ENCODE measurements around the gene RBCK1. TPM values are rescaled to one million over a fixed set of nuclear protein-coding genes. Genes with fewer than 3 reads are reported as not detected.
A peak's percentile ranks its signal among the peaks of the same experiment; 100 is the strongest.

RBCK1 gene
- total and polyA plus RNA-seq, 7 donors = 34.1 to 52.5 (median 43.1) TPM

- Histone ChIP-seq H3K27ac (peak overlapping the region; percentile 73), H3K9me3 (no peaks in the 10 kb centered on the region), H3K36me3 (ENCODE audit: insufficient read depth in 1 of 2, low read depth in 1 of 2) (peaks cover 3 to 59% of the 10 kb centered on the region in 2 donors), H3K27me3 (ENCODE audit: insufficient read depth in 3 of 3, low read length in 2 of 3) (no peaks in the 10 kb centered on the region), H3K4me1 (peaks cover 26% of the 10 kb centered on the region), H3K4me3 (no peak overlapping the region)
- ATAC-seq (peak; percentile 53 to 87 (median 76)), DNase-seq (peak; percentile 54 to 79)
- WGBS, 3 donors = 44 to 78% (median 51%) methylated on average over 13 of the region's 13 CpGs
- TF ChIP-seq, protein P1, sequence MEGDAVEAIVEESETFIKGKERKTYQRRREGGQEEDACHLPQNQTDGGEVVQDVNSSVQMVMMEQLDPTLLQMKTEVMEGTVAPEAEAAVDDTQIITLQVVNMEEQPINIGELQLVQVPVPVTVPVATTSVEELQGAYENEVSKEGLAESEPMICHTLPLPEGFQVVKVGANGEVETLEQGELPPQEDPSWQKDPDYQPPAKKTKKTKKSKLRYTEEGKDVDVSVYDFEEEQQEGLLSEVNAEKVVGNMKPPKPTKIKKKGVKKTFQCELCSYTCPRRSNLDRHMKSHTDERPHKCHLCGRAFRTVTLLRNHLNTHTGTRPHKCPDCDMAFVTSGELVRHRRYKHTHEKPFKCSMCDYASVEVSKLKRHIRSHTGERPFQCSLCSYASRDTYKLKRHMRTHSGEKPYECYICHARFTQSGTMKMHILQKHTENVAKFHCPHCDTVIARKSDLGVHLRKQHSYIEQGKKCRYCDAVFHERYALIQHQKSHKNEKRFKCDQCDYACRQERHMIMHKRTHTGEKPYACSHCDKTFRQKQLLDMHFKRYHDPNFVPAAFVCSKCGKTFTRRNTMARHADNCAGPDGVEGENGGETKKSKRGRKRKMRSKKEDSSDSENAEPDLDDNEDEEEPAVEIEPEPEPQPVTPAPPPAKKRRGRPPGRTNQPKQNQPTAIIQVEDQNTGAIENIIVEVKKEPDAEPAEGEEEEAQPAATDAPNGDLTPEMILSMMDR (IDR thresholded peaks at IDR 0.05) = no peak
- intact Hi-C loops (cut with DNase I) = no loop called here
These were observed 7.8 kb downstream of the RBCK1 start for GRCh38 chr20:415820-416322.

- WGBS, 3 donors = 61 to 71% (median 67%) methylated on average over 13 of the region's 13 CpGs
- intact Hi-C loops (cut with DNase I) = no loop called here
These were observed 9.1 kb downstream of the RBCK1 start for GRCh38 chr20:416950-417800.

DNA sequence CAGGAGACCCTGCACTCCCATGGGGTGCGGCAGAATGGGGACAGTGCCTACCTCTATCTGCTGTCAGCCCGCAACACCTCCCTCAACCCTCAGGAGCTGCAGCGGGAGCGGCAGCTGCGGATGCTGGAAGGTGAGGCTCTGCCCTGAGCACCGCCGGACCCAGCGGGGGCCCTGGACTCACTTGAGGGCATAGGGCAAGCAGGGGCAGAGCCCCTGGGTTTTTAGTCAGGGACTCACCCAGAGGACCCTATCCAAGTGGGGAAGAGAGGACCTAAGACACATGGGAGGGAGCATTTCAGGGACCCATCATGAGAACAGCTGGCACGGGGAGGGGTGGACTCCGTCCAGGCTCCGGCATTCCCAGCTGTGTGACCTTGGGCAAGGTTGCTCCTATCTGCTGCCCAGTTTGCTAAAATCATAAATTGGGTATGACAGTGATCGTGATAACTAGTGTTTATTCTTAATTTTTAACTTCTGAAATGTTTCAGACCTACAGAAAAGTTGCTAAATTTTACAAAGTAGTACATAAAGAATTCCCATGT lies 9.8 kb downstream of the RBCK1 start:
- no peak overlapping the region for H3K4me3 ChIP-seq
- intact Hi-C loops (cut with DNase I) = no loop called here
- H3K27me3 ChIP-seq (ENCODE audit: insufficient read depth in 3 of 3, low read length in 2 of 3) = no peaks in the 10 kb centered on the region
- peaks cover 3 to 59% of the 10 kb centered on the region in 2 donors for H3K36me3 ChIP-seq (ENCODE audit: insufficient read depth in 1 of 2, low read depth in 1 of 2)
- WGBS, 3 donors = 45 to 51% (median 47%) methylated on average over 11 to 12 of the region's 12 CpGs
- H3K27ac ChIP-seq = no peak overlapping the region
- peak; percentile 48 to 66 (median 51) for ATAC-seq
- no peaks in the 10 kb centered on the region for H3K9me3 ChIP-seq
- TF ChIP-seq, protein P1 (IDR thresholded peaks at IDR 0.05) = no peak
- no peak for DNase-seq
- H3K4me1 ChIP-seq = peaks cover 26% of the 10 kb centered on the region

More at GRCh38 chr20:416950-417800, 9.1 kb downstream of the RBCK1 start:
- Histone ChIP-seq H3K4me3 (no peak overlapping the region), H3K4me1 (peaks cover 26% of the 10 kb centered on the region), H3K9me3 (no peaks in the 10 kb centered on the region), H3K27me3 (ENCODE audit: insufficient read depth in 3 of 3, low read length in 2 of 3) (no peaks in the 10 kb centered on the region), H3K36me3 (ENCODE audit: insufficient read depth in 1 of 2, low read depth in 1 of 2) (peaks cover 3 to 59% of the 10 kb centered on the region in 2 donors), H3K27ac (no peak overlapping the region)
- DNase-seq = no peak
- no peak for ATAC-seq
- TF ChIP-seq, protein P1 (IDR thresholded peaks at IDR 0.05) = no peak

DNA sequence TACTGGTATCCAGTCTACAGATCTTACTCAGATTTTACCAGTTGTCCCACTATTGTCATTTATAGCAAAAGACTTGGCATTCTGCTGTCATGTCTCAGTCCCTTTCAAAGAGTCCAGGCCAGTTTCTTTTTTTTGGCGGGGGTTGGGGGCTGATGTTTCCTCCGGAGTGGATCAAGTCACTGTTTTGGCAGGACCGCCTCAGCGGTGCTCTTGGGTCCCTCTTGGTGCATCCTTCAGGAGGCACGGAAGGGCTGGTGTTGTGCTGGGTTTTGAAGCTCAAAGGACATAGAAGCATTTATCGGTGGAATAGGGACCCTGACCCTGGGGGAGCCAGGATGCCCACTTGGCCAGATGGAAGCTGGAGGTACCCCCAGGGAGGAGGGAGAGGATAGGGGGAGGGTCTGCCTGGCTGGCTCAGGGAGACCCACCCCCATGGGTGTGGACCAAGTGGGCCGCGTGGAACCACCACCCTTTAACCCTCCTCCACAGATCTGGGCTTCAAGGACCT lies 10.8 kb downstream of the RBCK1 start:
- no peaks in the 10 kb centered on the region for H3K9me3 ChIP-seq
- TF ChIP-seq, protein P1 (IDR thresholded peaks at IDR 0.05) = no peak
- H3K4me1 ChIP-seq = peaks cover 26% of the 10 kb centered on the region
- WGBS, 3 donors = 70 to 78% (median 71%) methylated on average over 6 to 8 of the region's 8 CpGs
- no peak overlapping the region for H3K27ac ChIP-seq
- no peak overlapping the region for H3K4me3 ChIP-seq
- intact Hi-C loops (cut with DNase I) = no loop called here
- H3K27me3 ChIP-seq (ENCODE audit: insufficient read depth in 3 of 3, low read length in 2 of 3) = no peaks in the 10 kb centered on the region
- ATAC-seq (no peak), DNase-seq (no peak)
- peaks cover 6 to 59% of the 10 kb centered on the region in 2 donors for H3K36me3 ChIP-seq (ENCODE audit: insufficient read depth in 1 of 2, low read depth in 1 of 2)
